ENCODE data around the gene DLG2.
A peak's percentile ranks its signal among the peaks of the same experiment; 100 is the strongest.
"Not testable (repeated sequence)": the region's sequence is repeated elsewhere in the genome, so short reads cannot be mapped to it uniquely, and the experiment has no call there.

The DLG2 gene

DNA sequence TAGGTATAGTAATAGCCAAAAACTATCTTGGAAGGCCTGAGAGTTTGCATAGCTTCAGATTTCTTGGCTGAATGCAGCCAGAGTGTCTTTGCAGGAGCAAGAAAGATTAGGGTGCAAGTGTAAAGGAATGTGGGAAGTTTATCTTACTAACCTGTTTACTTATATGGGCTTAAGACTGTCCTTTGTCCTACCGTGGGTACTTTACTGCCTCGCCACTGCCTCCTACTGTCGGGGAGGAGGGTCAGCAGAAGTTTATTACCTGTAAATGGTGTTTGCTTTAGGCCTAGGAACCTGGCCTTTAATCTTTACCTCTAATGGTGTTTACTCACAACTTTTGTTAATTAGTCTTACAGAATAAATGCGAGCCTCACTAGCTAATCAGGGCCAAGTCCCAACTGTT lies 633.8 kb downstream of the DLG2 start:
- no peak for DNase-seq (ENCODE audit: low read depth)

DNA sequence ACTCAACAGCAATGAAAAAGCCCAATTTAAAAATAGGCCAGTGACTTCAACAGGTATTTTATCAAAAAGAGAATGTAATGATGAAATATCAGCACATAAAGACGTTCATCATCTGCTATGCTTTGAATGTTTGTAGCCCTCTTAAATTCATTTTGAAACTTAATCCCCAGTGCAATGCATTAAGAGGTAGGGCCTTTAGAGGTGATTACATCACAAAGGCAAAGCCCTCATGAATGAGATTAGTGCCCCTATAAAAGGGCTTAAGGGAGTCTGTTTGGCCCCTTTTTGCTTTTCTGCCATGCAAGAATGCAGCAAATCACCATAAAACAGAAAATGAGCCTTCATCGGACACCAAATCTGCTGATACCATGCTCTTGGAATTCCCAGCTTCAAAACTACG lies 637.0 kb downstream of the DLG2 start:
- DNase-seq (ENCODE audit: low read depth) = no peak

DNA sequence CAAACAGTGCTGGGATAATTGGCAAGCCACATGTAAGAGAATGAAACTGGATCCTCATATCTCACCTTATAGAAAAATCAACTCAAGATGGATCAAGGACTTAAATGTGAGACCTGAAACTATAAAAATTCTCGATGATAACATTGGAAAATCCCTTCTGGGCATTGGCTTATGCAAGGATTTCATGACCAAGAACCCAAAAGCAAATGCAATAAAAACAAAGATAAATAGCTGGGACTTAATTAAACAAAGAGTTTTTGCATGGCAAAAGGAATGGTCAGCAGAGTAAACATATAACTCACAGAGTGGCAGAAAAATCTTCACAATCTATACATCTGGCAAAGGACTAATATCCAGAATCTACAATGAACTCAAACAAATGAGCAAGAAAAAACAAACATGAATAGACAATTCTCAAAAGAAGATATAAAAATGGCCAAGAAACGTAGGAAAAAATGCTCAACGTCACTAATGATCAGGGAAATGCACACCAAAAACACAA lies 639.4 kb downstream of the DLG2 start:
- not testable (repeated sequence) for DNase-seq (ENCODE audit: low read depth)

DNA sequence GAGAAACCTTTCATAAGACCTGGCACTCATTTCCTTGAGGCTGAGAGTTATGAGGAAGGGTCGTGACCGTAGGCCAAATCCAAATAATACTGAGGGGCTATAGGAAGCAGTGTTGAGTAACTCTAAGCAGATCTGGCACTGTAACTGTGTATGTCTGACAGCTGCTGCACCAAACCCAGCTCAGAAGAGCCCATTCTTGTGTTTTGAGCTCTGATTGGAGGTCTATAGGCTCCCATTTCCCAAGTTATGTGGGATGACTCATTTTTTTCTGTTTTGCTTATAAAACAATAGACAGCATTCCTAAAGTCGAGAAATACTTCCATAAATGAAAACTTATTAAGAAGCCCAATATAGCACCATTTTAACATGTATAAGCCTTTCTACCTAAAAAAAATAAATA lies 645.8 kb downstream of the DLG2 start:
- DNase-seq (ENCODE audit: low read depth) = no peak

- peak; percentile 27 for DNase-seq (ENCODE audit: low read depth)
These were observed 658.0 kb downstream of the DLG2 start for GRCh38 chr11:84969103-84969502.

GRCh38 chr11:84965484-84965883 lies 661.7 kb downstream of the DLG2 start:
- DNase-seq (ENCODE audit: low read depth) = no peak

DNA sequence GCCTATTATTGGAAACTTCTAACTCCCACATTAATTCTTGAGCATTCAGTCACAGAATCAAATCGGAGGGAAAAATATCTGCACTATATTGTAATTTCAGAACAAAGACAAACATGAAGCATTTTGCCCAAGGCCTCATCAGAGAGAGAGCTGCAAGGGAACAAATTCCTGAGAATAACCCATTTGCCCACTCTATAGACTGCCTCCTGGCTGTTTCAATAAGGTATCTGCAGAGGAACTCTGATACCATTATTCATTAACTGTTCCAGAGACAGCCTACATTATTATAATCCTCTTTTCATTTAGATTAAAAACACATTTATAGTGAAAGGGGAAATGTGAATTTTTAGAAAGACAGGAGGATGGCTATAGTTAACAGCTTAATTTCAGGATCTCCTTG lies 663.9 kb downstream of the DLG2 start:
- DNase-seq (ENCODE audit: low read depth) = no peak

DNA sequence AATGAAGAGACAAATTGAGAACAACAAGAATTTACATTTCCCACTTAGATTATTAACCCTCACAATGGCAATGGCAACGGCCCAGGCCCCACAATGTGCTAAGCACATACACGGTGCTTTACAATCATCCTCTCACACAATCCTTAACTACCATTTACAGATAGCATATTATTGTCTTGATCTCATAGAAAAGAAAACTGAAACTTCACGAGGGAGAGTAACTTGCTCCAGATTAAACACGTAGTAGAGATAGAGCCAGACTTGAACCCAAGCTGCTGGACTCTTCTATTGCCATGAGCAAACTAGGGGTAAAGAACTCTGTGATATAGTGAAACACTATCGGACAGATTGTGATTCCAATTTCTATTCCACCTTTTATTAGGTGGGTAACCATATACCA lies 665.1 kb downstream of the DLG2 start:
- no peak for DNase-seq (ENCODE audit: low read depth)

DNA sequence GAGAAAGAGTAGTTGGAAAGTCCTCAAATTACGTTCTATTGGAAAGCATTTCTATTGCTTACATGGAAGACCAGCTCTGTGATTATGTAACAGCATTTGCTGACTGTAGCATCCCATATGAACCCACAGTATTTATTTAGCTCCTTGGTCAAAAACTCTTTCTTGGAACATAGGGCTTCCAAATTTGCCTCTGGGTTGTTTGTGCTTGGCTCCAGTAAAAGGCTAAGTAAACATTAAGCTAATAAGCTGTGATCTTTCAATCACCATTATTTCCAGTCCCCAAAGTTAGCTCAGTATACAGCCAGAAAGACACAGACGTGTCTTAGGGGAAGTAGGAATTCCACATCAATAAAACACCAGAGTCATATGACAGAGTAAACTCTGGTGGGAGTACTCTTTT lies 668.8 kb downstream of the DLG2 start:
- peak; percentile 1 for DNase-seq (ENCODE audit: low read depth)

- no peak for DNase-seq (ENCODE audit: low read depth)
These were observed 676.4 kb downstream of the DLG2 start for GRCh38 chr11:84950569-84951270.

DNA sequence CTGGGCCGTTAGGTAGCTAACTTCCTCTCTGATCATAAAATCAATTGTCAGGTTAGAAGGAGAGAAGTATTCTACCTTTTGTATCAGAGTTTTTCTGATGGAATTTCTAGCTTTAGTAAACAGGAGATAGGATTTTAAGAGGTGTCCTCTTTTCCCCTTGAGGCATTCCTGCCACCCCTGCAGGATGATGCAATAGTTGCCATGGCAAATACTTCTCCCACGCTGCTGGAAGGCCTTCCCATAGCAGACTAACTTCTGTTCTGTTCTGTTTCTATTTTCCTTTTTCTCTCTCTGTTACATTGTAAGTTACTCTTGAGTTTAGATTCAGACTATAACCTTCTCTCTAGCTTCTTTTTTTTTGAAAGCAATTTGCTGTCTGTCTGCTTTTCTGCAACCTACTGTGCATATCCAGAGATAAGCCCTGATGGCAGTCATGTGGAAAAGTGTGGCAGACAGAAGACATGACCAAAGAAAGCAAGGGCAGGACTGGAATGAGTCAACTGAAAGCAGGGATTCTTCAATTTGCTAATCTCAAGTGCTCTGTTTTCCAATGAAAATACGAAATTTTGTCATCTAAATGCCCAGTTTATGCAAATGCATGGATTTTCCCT lies 679.1 kb downstream of the DLG2 start:
- no peak for DNase-seq (ENCODE audit: low read depth)

DNA sequence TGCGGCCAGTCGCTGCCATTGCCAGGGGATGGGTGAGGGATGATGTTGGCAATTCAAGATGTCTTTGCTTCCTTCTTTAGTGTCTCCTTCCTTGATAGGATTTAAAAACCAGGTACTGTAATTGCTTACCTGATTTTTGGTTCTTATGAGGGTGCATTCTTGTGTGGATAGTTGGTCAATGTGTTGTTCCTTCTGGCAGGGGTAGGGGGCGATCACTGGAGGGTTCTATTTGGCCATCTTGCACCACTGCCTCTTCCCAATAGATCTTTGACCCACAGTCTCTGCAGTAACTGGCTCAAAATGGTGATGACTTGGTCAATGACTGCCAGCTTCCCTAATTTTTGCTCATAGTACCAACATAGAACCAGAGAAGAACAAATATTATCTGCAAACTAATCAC lies 680.1 kb downstream of the DLG2 start:
- DNase-seq (ENCODE audit: low read depth) = no peak

GRCh38 chr11:84930863-84931262 lies 696.3 kb downstream of the DLG2 start:
- no peak for DNase-seq (ENCODE audit: low read depth)

GRCh38 chr11:84929738-84930137 lies 697.4 kb downstream of the DLG2 start:
- DNase-seq (ENCODE audit: low read depth) = no peak

GRCh38 chr11:84924154-84924692 lies 702.9 kb downstream of the DLG2 start:
- DNase-seq (ENCODE audit: low read depth) = no peak

GRCh38 chr11:84923489-84923888 lies 703.7 kb downstream of the DLG2 start:
- no peak for DNase-seq (ENCODE audit: low read depth)

DNA sequence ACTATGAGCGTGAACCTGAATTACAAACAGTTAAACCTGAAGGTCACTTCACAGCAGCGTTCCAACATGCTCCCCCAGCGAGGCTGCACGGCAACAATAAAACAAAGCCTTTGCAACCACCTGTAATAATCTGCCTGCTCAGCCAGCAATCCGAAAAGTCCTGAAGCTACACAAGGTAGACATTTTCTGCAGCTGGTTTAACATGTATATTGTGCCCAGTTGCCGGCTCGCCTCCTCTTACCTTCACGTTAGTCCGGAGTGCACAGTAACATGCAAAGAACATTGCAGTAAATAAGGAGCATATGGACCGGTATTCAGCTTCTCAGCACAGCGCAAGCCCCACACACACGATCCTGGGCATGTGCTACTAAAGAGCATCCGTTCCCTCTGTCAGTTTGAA lies 704.3 kb downstream of the DLG2 start:
- DNase-seq (ENCODE audit: low read depth) = no peak

GRCh38 chr11:84922212-84922805 lies 704.8 kb downstream of the DLG2 start:
- no peak for DNase-seq (ENCODE audit: low read depth)

DNA sequence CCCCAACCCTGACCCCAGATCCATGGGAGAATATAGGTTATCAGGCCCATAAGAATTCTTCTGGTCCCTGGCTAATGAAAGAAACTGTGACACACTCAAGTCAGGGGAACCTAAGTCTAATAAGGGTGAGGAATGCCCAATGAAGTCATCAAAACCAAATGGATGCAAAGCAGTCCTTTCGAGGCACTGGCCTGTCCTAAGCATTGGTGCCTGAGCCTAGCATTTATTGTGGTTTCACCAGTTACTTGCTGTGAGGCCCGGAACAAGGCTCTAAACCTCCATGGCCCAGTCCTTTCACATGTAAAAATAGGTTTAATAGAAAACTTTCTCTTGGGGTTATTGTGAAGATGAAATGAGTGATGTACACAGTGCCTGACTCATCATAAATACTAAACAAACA lies 712.6 kb downstream of the DLG2 start:
- DNase-seq (ENCODE audit: low read depth) = no peak

DNA sequence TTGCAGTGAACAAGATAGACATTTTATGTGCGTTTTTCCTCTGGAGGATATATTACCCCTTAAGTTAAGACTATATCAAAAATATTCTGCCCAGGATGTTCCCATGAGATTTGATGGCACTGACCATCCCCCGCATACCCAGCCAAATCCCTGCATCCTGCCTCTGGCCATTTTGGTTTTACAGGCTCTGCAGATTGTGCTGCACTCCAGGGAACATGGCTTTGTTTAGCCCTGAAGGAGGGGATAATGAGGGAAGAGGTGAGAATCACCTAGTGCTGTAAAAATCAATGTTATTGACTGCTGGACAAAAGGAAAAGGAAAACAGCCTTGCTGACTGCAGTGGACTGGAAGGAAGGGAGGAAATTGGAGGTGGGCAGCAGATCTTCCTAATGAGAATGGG lies 717.4 kb downstream of the DLG2 start:
- DNase-seq (ENCODE audit: low read depth) = no peak

DNA sequence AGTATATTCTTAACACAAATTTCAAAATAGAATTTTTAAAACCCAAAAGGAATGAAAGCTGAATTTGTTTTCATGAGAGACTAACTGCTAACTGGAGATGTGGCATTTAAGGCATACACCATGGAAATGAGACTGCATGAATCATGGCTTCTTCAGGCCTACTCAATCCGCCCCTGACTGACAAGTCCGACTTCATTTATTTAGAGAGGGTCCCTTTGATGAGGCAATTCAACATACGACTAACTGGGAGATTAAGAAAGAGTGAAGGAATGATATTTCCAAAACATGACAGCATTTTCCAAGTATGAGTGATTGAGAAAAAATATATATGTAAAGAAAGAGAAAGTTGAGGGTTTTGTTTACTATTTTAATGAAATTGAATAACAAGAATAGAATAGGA lies 720.1 kb downstream of the DLG2 start:
- peak; percentile 76 for DNase-seq (ENCODE audit: low read depth)

DNA sequence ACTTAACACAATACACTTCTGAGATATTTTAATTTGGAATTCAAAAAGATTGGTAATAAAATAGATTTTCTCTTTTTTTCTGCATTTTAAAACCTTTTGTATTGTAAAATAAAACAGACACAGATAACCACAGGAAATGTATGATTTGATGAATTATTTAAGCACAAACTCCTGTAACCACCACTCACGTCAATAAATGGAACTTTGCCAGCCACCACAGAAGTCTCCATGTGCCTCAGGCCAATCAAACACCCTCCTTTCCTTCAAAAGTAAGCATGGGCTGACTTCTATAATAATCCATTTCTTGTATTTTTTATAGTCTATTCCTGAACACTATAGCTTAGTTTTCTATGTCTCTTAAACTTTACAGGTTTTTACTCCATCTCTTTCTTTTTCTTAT lies 721.7 kb downstream of the DLG2 start:
- DNase-seq (ENCODE audit: low read depth) = no peak

DNA sequence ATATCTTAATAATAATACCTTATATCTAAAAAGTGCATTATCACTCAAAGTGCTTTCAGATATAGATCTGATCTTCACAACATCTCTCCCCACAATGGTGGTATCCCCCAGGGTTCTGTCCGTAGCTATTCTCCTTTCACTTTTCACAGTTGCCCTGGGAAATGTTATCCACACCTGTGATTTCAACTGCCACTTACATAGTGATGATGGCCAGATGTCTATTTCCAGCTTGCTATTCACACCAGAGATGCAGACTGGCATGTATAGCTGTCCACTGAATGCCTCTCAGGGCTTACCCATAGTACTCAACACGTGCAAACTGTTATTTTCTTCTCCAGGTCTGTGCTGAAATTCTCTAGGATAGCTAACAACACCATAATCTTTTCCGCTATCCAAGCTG lies 724.7 kb downstream of the DLG2 start:
- no peak for DNase-seq (ENCODE audit: low read depth)

Data from stromal cell of bone marrow (primary cell).